ENCODE measurements around the gene NDUFB3. TPM values are rescaled to one million over a fixed set of nuclear protein-coding genes. Genes with fewer than 3 reads are reported as not detected.

NDUFB3 gene
- total and polyA plus RNA-seq, 4 experiments from 2014 or later: 48.7 to 298 (median 157) TPM

DNA sequence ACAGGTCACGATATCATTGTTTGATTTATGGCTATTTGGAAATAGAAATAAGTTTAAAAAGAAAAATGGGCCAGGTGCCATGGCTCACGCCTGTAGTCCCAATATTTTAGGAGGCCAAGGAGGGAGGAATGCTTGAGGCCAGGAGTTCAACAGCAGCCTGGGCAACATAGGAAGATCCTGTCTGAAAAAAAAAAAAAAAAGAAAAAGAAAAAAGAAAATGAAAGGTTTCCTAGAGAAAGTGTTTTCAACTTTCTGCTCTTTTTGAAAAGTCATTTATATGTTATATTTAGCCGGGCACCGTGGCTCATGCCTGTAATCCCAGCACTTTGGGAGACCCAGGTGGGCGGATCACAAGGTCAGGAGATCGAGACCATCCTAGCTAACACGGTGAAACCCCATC is 3.2 kb downstream of the NDUFB3 start:
- Histone ChIP-seq H3K36me3 (ENCODE audit: insufficient read depth, low read length) (peaks cover 2% of the 10 kb centered on the region), H3K27ac (ENCODE audit: low read depth, low read length) (no peak overlapping the region), H3K27me3 (ENCODE audit: insufficient read depth, low read length) (no peaks in the 10 kb centered on the region), H3K9me3 (ENCODE audit: control insufficient read depth in 1 of 2, low read length in 2 of 2) (no peaks in the 10 kb centered on the region), H3K4me1 (ENCODE audit: insufficient read depth, low read length) (peaks cover 22% of the 10 kb centered on the region), H3K4me3 (ENCODE audit: low read length in 2 of 2) (no peak overlapping the region)
- Mint-ChIP-seq H3K9me3 (no peaks in the 10 kb centered on the region), H3K27me3 (peaks cover 0 to 2% of the 10 kb centered on the region in 2 donors), H3K36me3 (peaks cover 4 to 26% of the 10 kb centered on the region in 2 donors), H3K4me1 (peaks cover 20 to 36% (median 27%) of the 10 kb centered on the region in 4 donors), H3K27ac (no peak overlapping the region), H3K4me3 (no peak overlapping the region)
- no peak for DNase-seq
- ChIA-PET POLR2A (ENCODE audit: partially characterized antibody) (interaction anchor here (2.4 kb wide), 1 partner anchor 42 kb away, joined by 6 read pairs; no protein-coding TSS in a partner anchor), CTCF (ENCODE audit: partially characterized antibody) (interaction anchor here (0.7 to 1.1 kb wide), 2 partner anchors 157 to 158 kb away, joined by 3 to 5 read pairs; no protein-coding TSS in a partner anchor)
- intact Hi-C loops (cut with micrococcal nuclease): no loop called here

DNA sequence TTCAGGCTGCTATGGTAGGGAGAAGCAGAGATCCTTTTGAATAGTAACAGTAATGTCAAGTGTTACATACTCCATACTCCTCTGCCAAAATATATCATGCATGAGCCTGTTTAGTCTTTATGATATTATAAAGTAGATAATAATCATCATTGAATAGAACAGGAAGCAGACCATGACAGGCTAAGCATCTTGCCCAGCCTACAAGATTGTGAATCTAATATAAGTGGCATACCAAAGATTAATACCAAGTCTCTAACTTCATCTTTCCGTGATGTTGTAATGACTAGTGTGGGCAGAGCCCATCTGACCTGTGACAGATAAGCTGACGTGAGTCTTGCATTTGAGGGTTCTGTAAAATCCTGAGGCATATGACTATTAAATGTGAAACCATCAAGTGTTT is 13.1 kb downstream of the NDUFB3 start:
- H3K4me1 ChIP-seq (ENCODE audit: insufficient read depth, low read length): no peaks in the 10 kb centered on the region
- no peak overlapping the region for H3K27ac ChIP-seq (ENCODE audit: low read depth, low read length)
- no peaks in the 10 kb centered on the region for H3K27me3 ChIP-seq (ENCODE audit: insufficient read depth, low read length)
- DNase-seq: no peak
- H3K27me3 Mint-ChIP-seq: no peaks in the 10 kb centered on the region
- intact Hi-C loops (cut with micrococcal nuclease): no loop called here
- H3K9me3 ChIP-seq (ENCODE audit: control insufficient read depth in 1 of 2, low read length in 2 of 2): no peaks in the 10 kb centered on the region
- peaks cover 0 to 7% (median 4%) of the 10 kb centered on the region in 4 donors for H3K4me1 Mint-ChIP-seq
- POLR2A ChIA-PET (ENCODE audit: partially characterized antibody): interaction anchor here (2.2 kb wide), 1 partner anchor 31 kb away, joined by 9 read pairs; the partner anchor contains the start of gene CFLAR
- H3K27ac Mint-ChIP-seq: peak overlapping the region in 1 of 7 donors; percentile 14
- CTCF ChIA-PET (ENCODE audit: partially characterized antibody): interaction anchor here (0.9 to 1.2 kb wide), 2 partner anchors 73 to 122 kb away, joined by 3 to 6 read pairs; no protein-coding TSS in a partner anchor
- H3K9me3 Mint-ChIP-seq: no peaks in the 10 kb centered on the region
- H3K36me3 Mint-ChIP-seq: peaks cover 27 to 39% of the 10 kb centered on the region in 2 donors
- no peak overlapping the region for H3K4me3 Mint-ChIP-seq
- H3K4me3 ChIP-seq (ENCODE audit: low read length in 2 of 2): no peak overlapping the region
- H3K36me3 ChIP-seq (ENCODE audit: insufficient read depth, low read length): peaks cover 6% of the 10 kb centered on the region

DNA sequence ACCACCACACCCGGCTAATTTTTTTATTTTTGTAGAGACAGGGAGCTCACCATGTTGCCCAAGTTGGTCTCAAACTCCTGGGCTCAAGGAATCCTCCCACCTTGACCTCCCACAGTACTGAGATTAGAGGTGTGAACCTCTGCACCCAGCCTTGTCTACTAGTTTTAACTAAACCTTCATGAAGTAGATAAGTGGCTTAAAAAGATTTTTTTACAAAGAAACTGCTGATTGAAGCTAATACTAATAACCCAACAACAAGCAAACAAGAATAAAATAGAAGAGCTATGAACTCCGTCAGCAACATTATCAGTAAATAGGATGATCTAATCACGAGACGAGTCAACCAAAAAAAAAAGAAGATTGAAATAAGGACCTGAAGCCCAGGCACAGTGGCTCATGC is 18.8 kb downstream of the NDUFB3 start:
- no peak overlapping the region for H3K4me3 ChIP-seq (ENCODE audit: low read length in 2 of 2)
- Mint-ChIP-seq H3K36me3 (peaks cover 13 to 16% of the 10 kb centered on the region in 2 donors), H3K4me1 (peaks cover 0 to 2% (median under 1%) of the 10 kb centered on the region in 4 donors), H3K27ac (peak overlapping the region in 3 of 7 donors; percentile 8 to 57 (median 52)), H3K4me3 (no peak overlapping the region), H3K9me3 (no peaks in the 10 kb centered on the region), H3K27me3 (no peaks in the 10 kb centered on the region)
- no peak for DNase-seq
- ChIA-PET CTCF (ENCODE audit: partially characterized antibody) (interaction anchor here (0.6 to 1.1 kb wide), 7 partner anchors 11 to 355 kb away, joined by 3 to 4 read pairs (median 3); no protein-coding TSS in a partner anchor), POLR2A (ENCODE audit: partially characterized antibody) (interaction anchor here (0.6 to 0.7 kb wide), 2 partner anchors 27 to 759 kb away, joined by 3 to 4 read pairs; no protein-coding TSS in a partner anchor)
- no peak overlapping the region for H3K27ac ChIP-seq (ENCODE audit: low read depth, low read length)
- intact Hi-C loops (cut with micrococcal nuclease): no loop called here
- no peaks in the 10 kb centered on the region for H3K27me3 ChIP-seq (ENCODE audit: insufficient read depth, low read length)
- H3K9me3 ChIP-seq (ENCODE audit: control insufficient read depth in 1 of 2, low read length in 2 of 2): no peaks in the 10 kb centered on the region
- H3K36me3 ChIP-seq (ENCODE audit: insufficient read depth, low read length): no peaks in the 10 kb centered on the region
- no peaks in the 10 kb centered on the region for H3K4me1 ChIP-seq (ENCODE audit: insufficient read depth, low read length)

DNA sequence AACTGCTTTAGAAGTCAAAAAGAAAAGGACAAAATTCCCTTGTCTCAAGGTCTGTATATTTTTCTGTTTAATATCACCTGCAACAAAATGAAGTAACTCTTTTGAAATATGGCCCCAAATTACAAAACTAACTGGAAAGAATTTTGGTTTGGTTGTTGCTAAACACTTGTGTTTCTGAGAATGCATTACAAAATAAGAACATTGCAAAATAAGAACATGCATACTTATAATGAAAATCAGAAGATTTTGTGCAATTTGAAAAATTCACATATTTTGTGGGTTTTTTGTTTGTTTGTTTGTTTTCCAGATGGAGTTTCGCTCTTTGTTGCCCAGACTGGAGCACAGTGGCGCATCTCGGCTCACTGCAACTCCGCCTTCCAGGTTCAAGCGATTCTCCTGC is 21.8 kb downstream of the NDUFB3 start:
- H3K4me3 Mint-ChIP-seq: no peak overlapping the region
- no peaks in the 10 kb centered on the region for H3K9me3 Mint-ChIP-seq
- no peak overlapping the region for H3K27ac ChIP-seq (ENCODE audit: low read depth, low read length)
- intact Hi-C loops (cut with micrococcal nuclease): no loop called here
- POLR2A ChIA-PET (ENCODE audit: partially characterized antibody): no interaction called here
- H3K36me3 ChIP-seq (ENCODE audit: insufficient read depth, low read length): no peaks in the 10 kb centered on the region
- H3K9me3 ChIP-seq (ENCODE audit: control insufficient read depth in 1 of 2, low read length in 2 of 2): no peaks in the 10 kb centered on the region
- H3K4me3 ChIP-seq (ENCODE audit: low read length in 2 of 2): no peak overlapping the region
- H3K27ac Mint-ChIP-seq: no peak overlapping the region
- CTCF ChIA-PET (ENCODE audit: partially characterized antibody): interaction anchor here (1.5 kb wide), 1 partner anchor 25 kb away, joined by 3 read pairs; no protein-coding TSS in a partner anchor
- no peaks in the 10 kb centered on the region for H3K27me3 Mint-ChIP-seq
- peaks cover 0 to 2% (median 0%) of the 10 kb centered on the region in 4 donors for H3K4me1 Mint-ChIP-seq
- no peaks in the 10 kb centered on the region for H3K27me3 ChIP-seq (ENCODE audit: insufficient read depth, low read length)
- no peak for DNase-seq
- no peaks in the 10 kb centered on the region for H3K4me1 ChIP-seq (ENCODE audit: insufficient read depth, low read length)
- H3K36me3 Mint-ChIP-seq: peaks cover 0 to 6% of the 10 kb centered on the region in 2 donors

DNA sequence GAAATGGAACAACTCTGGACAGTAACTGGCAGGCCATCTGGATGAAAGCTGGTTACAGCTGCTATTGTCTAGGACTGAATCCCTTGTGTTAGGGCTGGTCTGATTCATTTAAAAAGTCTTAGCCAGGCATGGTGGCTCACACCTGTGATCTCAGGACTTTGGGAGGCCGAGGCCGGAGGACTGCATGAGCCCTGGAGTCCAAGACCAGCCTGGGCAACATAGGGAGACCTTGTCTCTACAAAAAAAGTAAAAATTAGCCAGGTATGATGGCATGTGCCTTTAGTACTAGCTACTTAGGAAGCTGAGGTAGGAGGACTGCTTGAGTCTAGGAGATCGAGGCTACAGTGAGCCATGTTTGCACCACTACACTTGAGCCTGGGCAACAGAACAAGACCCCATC is 28.7 kb downstream of the NDUFB3 start:
- Histone ChIP-seq H3K9me3 (ENCODE audit: control insufficient read depth in 1 of 2, low read length in 2 of 2) (no peaks in the 10 kb centered on the region), H3K4me1 (ENCODE audit: insufficient read depth, low read length) (no peaks in the 10 kb centered on the region), H3K4me3 (ENCODE audit: low read length in 2 of 2) (no peak overlapping the region), H3K36me3 (ENCODE audit: insufficient read depth, low read length) (no peaks in the 10 kb centered on the region), H3K27me3 (ENCODE audit: insufficient read depth, low read length) (no peaks in the 10 kb centered on the region), H3K27ac (ENCODE audit: low read depth, low read length) (no peak overlapping the region)
- H3K4me1 Mint-ChIP-seq: no peaks in the 10 kb centered on the region
- H3K27ac Mint-ChIP-seq: no peak overlapping the region
- no peaks in the 10 kb centered on the region for H3K9me3 Mint-ChIP-seq
- DNase-seq: no peak
- no peak overlapping the region for H3K4me3 Mint-ChIP-seq
- H3K36me3 Mint-ChIP-seq: peaks cover 0 to 2% of the 10 kb centered on the region in 2 donors
- intact Hi-C loops (cut with micrococcal nuclease): no loop called here
- H3K27me3 Mint-ChIP-seq: no peaks in the 10 kb centered on the region
- ChIA-PET CTCF (ENCODE audit: partially characterized antibody) (interaction anchor here (3.1 kb wide), 1 partner anchor 58 kb away, joined by 12 read pairs; no protein-coding TSS in a partner anchor), POLR2A (ENCODE audit: partially characterized antibody) (interaction anchor here (0.6 kb wide), 1 partner anchor 31 kb away, joined by 4 read pairs; no protein-coding TSS in a partner anchor)

DNA sequence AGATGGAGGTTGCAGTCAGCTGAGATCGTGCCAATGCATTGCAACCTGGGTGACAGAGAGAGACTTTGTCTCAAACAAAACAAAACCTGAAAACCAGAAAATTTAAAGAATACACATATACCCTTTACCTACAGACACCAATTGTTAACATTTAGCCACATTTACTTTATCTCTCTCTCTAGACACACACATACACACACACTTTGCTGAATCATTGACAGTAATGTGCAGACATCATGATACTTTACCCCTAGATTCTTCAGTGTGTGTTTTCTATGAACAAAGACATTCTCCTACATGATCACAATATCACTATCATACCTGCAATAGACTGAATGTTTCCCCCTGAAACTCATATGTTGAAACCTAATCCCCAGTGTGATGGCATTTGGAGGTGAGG is 34.0 kb downstream of the NDUFB3 start:
- peaks cover 0 to 2% (median 0%) of the 10 kb centered on the region in 8 donors for H3K9me3 Mint-ChIP-seq
- Histone ChIP-seq H3K9me3 (ENCODE audit: control insufficient read depth in 1 of 2, low read length in 2 of 2) (no peaks in the 10 kb centered on the region), H3K36me3 (ENCODE audit: insufficient read depth, low read length) (no peaks in the 10 kb centered on the region), H3K27ac (ENCODE audit: low read depth, low read length) (no peak overlapping the region), H3K4me1 (ENCODE audit: insufficient read depth, low read length) (no peaks in the 10 kb centered on the region), H3K4me3 (ENCODE audit: low read length in 2 of 2) (no peak overlapping the region), H3K27me3 (ENCODE audit: insufficient read depth, low read length) (no peaks in the 10 kb centered on the region)
- H3K27me3 Mint-ChIP-seq: no peaks in the 10 kb centered on the region
- peaks cover 0 to 2% (median 0%) of the 10 kb centered on the region in 4 donors for H3K4me1 Mint-ChIP-seq
- ChIA-PET CTCF (ENCODE audit: partially characterized antibody) (no interaction called here), POLR2A (ENCODE audit: partially characterized antibody) (no interaction called here)
- H3K27ac Mint-ChIP-seq: no peak overlapping the region
- peaks cover 0 to 9% of the 10 kb centered on the region in 2 donors for H3K36me3 Mint-ChIP-seq
- H3K4me3 Mint-ChIP-seq: no peak overlapping the region
- intact Hi-C loops (cut with micrococcal nuclease): no loop called here
- no peak for DNase-seq

DNA sequence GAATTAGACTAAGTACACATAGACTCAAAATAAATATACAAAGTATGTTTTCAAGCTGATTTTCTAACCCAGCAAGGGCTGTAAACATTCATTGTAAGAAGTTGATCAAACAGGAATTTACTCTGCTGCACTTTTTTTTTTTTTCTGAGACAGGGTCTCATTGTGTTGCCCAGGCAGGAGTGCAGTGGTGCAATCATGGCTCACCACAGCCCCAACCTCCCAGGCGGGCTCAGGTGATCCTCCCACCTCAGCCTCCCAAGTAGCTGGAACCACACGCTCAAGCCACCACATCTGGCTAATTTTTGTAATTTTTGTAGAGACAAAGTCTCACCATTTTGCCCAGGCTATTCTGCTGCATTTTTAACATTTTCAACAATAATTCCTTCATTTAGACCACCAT is 35.8 kb downstream of the NDUFB3 start:
- H3K36me3 Mint-ChIP-seq: peaks cover 0 to 9% of the 10 kb centered on the region in 2 donors

More for the DNA sequence above, 35.8 kb downstream of the NDUFB3 start:
- ChIA-PET POLR2A (ENCODE audit: partially characterized antibody) (interaction anchor here (0.9 to 1.6 kb wide), 3 partner anchors 9 to 38 kb away, joined by 3 to 10 read pairs (median 3); partner anchors contain the start of gene CFLAR), CTCF (ENCODE audit: partially characterized antibody) (interaction anchor here (1.0 to 2.3 kb wide), 4 partner anchors 10 to 50 kb away, joined by 3 to 11 read pairs (median 4); no protein-coding TSS in a partner anchor)
- intact Hi-C loops (cut with micrococcal nuclease): no loop called here
- Histone ChIP-seq H3K27ac (ENCODE audit: low read depth, low read length) (no peak overlapping the region), H3K4me3 (ENCODE audit: low read length in 2 of 2) (no peak overlapping the region), H3K4me1 (ENCODE audit: insufficient read depth, low read length) (no peaks in the 10 kb centered on the region), H3K36me3 (ENCODE audit: insufficient read depth, low read length) (no peaks in the 10 kb centered on the region), H3K27me3 (ENCODE audit: insufficient read depth, low read length) (no peaks in the 10 kb centered on the region), H3K9me3 (ENCODE audit: control insufficient read depth in 1 of 2, low read length in 2 of 2) (no peaks in the 10 kb centered on the region)
- H3K4me1 Mint-ChIP-seq: peaks cover 0 to 6% (median 4%) of the 10 kb centered on the region in 4 donors
- peaks cover 0 to 2% (median 0%) of the 10 kb centered on the region in 8 donors for H3K9me3 Mint-ChIP-seq
- no peaks in the 10 kb centered on the region for H3K27me3 Mint-ChIP-seq
- no peak overlapping the region for H3K27ac Mint-ChIP-seq
- DNase-seq: no peak
- H3K4me3 Mint-ChIP-seq: no peak overlapping the region
